ENCODE data around the gene OXT. TPM values are rescaled to one million over a fixed set of nuclear protein-coding genes. Genes with fewer than 3 reads are reported as not detected.

OXT gene
- total RNA-seq, 4 donors from 2014 or later = not detected

GRCh38 chr20:3121271-3121911, 50.0 kb downstream of the OXT start:
- no peak overlapping the region for H3K27ac ChIP-seq
- H3K27me3 ChIP-seq = no peaks in the 10 kb centered on the region
- H3K36me3 ChIP-seq = peaks cover 0 to 54% of the 10 kb centered on the region in 2 donors
- no peak for TF ChIP-seq POLR2AphosphoS5 (IDR thresholded peaks at IDR 0.05)
- TF ChIP-seq POLR2A (IDR thresholded peaks at IDR 0.05) = no peak
- no peak for TF ChIP-seq CTCF (IDR thresholded peaks at IDR 0.05)
- no peak for TF ChIP-seq EP300 (IDR thresholded peaks at IDR 0.05)
- H3K9me3 ChIP-seq = no peaks in the 10 kb centered on the region
- peaks cover 0 to 15% (median 0%) of the 10 kb centered on the region in 3 donors for H3K4me1 ChIP-seq
- H3K4me3 ChIP-seq = no peak overlapping the region
- no peak for ATAC-seq
- WGBS, 2 donors (ENCODE audit: low coverage in 1 of 2) = 37 to 54% methylated on average over 2 to 6 of the region's 11 CpGs

Other genes starting within 250 kb of the OXT start
- 10 to 100 TPM; 13.8 to 23.2 (median 16.7) TPM for gene PCED1A, start 231.0 kb upstream of the OXT start, total RNA-seq
- 10 to 100 TPM; 22.1 to 44.0 (median 30.7) TPM for gene VPS16, start 230.9 kb upstream of the OXT start, total RNA-seq
- 10 to 100 TPM; 54.1 to 85.4 (median 67.0) TPM for gene PTPRA, start 198.1 kb upstream of the OXT start, total RNA-seq
- gene GNRH2, start 28.0 kb upstream of the OXT start, total RNA-seq = under 1 TPM in 1 of 4 donors, not detected in 3; 0.54 TPM
- 10 to 100 TPM; 67.3 to 80.8 (median 72.7) TPM for gene MRPS26, start 25.6 kb upstream of the OXT start, total RNA-seq
- gene AVP, start 13.1 kb downstream of the OXT start, total RNA-seq = not detected
- 10 to 100 TPM; 13.5 to 19.0 (median 17.4) TPM for gene FASTKD5, start 88.2 kb downstream of the OXT start, total RNA-seq
- gene UBOX5, start 88.2 kb downstream of the OXT start, total RNA-seq = 10 to 100 TPM in 1 of 4 donors, 1 to 10 TPM in 3; 4.8 to 10.5 (median 8.4) TPM
- gene LZTS3, start 101.9 kb downstream of the OXT start, total RNA-seq = 10 to 100 TPM; 11.3 to 17.0 (median 12.2) TPM
- gene DDRGK1, start 133.1 kb downstream of the OXT start, total RNA-seq = 10 to 100 TPM; 62.0 to 82.5 (median 69.8) TPM
- gene ITPA, start 137.9 kb downstream of the OXT start, total RNA-seq = 10 to 100 TPM; 23.5 to 26.8 (median 25.2) TPM
- 1 to 10 TPM in 1 of 4 donors, under 1 TPM in 2, not detected in 1; 0.31 to 3.3 (median 0.62) TPM for gene SLC4A11, start 167.6 kb downstream of the OXT start, total RNA-seq

Measured in gastroesophageal sphincter (tissue), 4 donors.